22Rv1 (cell line): ENCODE results near the gene MPZL2.
A peak's percentile ranks its signal among the peaks of the same experiment; 100 is the strongest.

Experiments
- H3K27ac ChIP-seq: fragments of 450-650 bp; 2 replicates; pipeline ENCODE4 v1.5.1; 2017
- CTCF ChIP-seq: fragments of 450-650 bp; IDR thresholded peaks from 2 replicates; pipeline ENCODE4 v1.5.1; 2017; ENCODE audit warnings: mild to moderate bottlenecking
- ZFX ChIP-seq: fragments of 450-650 bp; IDR thresholded peaks from 2 replicates; pipeline ENCODE4 v1.6.1; 2017; ENCODE audit warnings: antibody characterized with exemption, borderline replicate concordance

The MPZL2 gene

GRCh38 chr11:118267486-118267885 is 3.4 kb upstream of the MPZL2 start:
- no peak overlapping the region for H3K27ac ChIP-seq
- TF ChIP-seq ZFX, result no peak
- TF ChIP-seq CTCF, result no peak

- H3K27ac ChIP-seq, result no peak overlapping the region
- TF ChIP-seq ZFX (no peak), CTCF (no peak)
These were observed 1.9 kb upstream of the MPZL2 start for GRCh38 chr11:118265954-118266353.

GRCh38 chr11:118264569-118265465 is 720 bp upstream of the MPZL2 start:
- H3K27ac ChIP-seq, result peak overlapping the region; percentile 85
- TF ChIP-seq ZFX, result no peak
- TF ChIP-seq CTCF, result no peak

- peak overlapping the region; percentile 85 for H3K27ac ChIP-seq
- TF ChIP-seq ZFX (no peak), CTCF (no peak)
These were observed 985 bp downstream of the MPZL2 start for GRCh38 chr11:118263112-118263511.

- no peak overlapping the region for H3K27ac ChIP-seq
These were observed 3.7 kb downstream of the MPZL2 start for GRCh38 chr11:118260353-118260752.

GRCh38 chr11:118259138-118259537 is 5.0 kb downstream of the MPZL2 start:
- H3K27ac ChIP-seq, result no peak overlapping the region
- TF ChIP-seq ZFX (no peak), CTCF (no peak)

More at GRCh38 chr11:118260353-118260752, 3.7 kb downstream of the MPZL2 start:
- TF ChIP-seq CTCF (no peak), ZFX (no peak)

GRCh38 chr11:118258410-118258809 is 5.7 kb downstream of the MPZL2 start:
- peak; percentile 31 for TF ChIP-seq CTCF
- no peak for TF ChIP-seq ZFX
- no peak overlapping the region for H3K27ac ChIP-seq
